COLO668 (cell line): ENCODE results near the gene MAP2K5.
A peak's percentile ranks its signal among the peaks of the same experiment; 100 is the strongest.

Experiments used
- DNase-seq: peaks from one replicate; lab custom pipeline; 2025; ENCODE audit not compliant: unreplicated experiment; lab: John Stamatoyannopoulos, UW

Gene MAP2K5

DNA sequence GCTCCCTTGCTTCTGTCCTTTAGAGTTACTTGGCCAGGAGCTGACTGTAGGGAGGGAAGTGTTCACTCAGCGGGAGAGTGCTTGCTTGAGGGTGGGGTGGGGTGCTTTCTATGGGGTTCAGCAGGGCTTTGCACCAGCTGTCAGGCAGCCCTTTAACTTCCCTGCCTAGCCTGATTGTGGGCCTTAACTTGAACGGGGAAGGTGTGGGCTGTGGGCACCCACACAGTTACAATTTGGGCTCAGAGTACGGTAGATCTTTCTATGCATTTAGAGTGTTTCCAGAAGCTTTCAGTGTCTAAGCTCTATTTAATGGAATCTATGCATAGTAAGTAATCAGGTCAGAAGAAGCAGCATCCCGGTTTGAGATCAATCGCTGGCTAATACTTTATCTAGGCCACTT, 234.6 kb downstream of the MAP2K5 start:
- DNase-seq: no peak

GRCh38 chr15:67777773-67778172, 235.3 kb downstream of the MAP2K5 start:
- DNase-seq: no peak

- DNase-seq: no peak
These were observed 236.6 kb downstream of the MAP2K5 start for GRCh38 chr15:67778968-67779548.

GRCh38 chr15:67779549-67780111, 237.1 kb downstream of the MAP2K5 start:
- DNase-seq: no peak

GRCh38 chr15:67781061-67781460, 238.6 kb downstream of the MAP2K5 start:
- no peak for DNase-seq

DNA sequence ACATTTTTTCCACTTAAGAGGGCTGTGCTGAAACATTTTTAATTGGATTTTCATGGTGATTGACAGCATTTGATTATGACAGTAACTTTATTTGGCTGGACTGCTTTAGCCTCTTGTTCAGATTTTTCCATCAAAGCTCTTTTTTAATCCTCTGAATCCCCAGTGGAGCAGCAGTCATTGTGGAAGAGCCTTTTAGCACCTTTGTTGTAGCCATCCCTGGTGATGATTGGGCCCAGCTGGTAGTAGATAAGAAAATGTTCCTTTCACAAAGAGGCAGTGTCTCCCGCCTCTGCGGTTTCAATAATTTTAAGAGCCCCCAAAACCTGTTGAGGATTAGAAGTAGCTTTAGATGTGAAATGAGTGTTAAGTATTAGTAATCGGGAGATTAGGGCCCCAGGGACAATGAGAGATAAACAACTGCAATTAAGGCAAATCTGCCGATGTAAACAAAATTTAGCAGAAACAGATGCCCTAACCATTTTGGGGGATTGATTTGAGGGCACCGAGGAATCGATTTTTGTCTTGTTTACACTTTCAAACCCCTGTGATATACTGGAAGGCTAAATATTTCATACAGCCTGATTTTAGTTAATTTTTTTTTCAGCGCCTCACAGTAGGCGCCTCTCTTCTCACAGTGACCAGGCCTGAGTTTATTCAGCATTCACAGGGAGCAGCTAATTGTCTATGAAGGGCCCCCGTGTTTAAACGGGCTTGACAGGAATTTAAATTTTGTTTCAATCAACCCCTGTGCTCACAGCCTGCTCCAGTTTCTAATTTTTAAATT, 239.6 kb downstream of the MAP2K5 start:
- no peak for DNase-seq

GRCh38 chr15:67782691-67782991, 240.1 kb downstream of the MAP2K5 start:
- DNase-seq: peak; percentile 25

- no peak for DNase-seq
These were observed 240.8 kb downstream of the MAP2K5 start for GRCh38 chr15:67783303-67783702.

DNA sequence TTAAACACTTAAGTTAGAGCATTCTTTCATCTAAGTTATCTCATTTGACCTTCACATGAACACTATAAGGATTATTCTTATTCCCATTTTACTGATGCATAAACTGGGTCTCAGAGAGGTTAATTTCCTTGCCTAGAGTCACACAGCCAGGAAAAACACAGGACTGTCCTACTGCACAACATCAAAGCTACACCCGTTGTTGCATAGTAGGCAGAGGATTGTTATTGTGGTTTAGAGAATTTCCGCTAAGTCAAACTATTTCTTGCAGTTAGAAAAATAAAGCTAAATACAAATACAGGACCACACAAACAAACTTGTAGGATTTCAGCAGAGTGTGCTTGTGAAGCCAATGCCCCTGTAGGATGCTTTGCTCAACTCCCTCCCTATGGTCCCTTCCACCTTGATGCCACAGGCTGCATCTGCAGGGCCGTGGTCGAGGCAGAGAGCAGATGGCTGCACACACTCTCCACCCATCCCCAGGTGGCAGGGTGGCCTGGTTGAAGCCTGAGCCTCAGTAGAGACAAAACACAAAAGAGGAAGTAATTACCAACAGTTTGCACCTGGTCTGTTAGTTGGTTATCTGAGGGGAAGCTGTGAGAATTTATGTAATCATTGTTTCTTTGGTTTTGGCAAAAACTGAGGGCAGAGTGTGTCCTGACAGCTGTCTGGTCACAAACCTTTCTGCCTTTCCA, 241.7 kb downstream of the MAP2K5 start:
- DNase-seq: peak; percentile 66

GRCh38 chr15:67784856-67785430, 242.4 kb downstream of the MAP2K5 start:
- DNase-seq: no peak

- DNase-seq: peak; percentile 68
These were observed 242.9 kb downstream of the MAP2K5 start for GRCh38 chr15:67785431-67785830.

GRCh38 chr15:67786646-67787045, 244.1 kb downstream of the MAP2K5 start:
- DNase-seq: no peak

DNA sequence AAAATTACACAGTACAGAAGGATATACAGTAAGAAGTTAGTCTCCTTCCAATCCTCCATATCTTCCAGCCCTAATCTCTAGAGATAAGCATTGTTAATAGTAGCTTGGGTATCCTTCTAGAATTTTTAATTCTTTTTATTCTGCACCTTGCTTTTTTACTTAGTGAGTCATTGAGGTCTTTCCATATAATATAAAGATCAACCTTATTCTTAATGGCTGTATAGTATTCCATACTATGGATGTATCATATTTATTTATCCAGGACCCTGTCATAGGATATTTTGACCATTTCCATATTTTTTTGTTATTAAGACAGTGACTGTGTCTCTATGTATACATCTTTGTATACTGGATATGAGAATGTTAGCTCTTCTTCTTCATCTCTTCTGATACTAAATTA, 246.5 kb downstream of the MAP2K5 start:
- DNase-seq: no peak

DNA sequence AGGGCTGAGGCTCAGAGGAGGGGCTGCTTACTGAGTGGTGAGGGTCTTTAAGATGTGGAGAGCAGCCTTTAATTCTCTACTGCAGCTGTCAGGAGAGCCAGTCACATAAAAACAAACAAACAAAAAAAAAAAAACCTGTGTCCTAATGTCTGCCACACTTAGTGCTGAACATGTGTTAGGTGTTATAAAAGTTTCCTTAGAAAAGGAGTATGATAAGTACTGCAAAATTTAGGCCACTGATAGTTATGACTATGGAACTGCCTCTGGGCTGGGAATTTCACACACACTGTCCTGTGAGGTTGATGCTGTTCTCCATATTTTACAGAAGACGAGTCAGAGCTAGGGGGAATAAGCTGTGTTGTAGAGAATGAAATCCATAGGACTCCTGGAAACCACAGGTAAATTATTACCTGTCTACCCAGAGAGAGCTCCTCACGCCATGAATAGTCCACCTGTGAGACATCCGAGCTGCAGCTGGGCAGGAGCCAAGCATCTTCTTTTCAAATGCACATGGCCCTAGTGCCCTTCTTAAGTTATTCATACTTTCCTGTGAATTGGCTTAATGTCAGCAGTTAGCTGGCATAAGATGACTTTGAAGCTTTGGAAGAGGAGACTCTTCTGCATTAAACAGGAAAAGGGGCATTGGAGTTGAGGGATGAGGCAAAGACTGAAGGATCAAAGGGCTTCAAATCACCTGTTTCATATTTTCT, 248.3 kb downstream of the MAP2K5 start:
- DNase-seq: peak; percentile 52

- no peak for DNase-seq
These were observed 249.9 kb downstream of the MAP2K5 start for GRCh38 chr15:67792250-67792942.

DNA sequence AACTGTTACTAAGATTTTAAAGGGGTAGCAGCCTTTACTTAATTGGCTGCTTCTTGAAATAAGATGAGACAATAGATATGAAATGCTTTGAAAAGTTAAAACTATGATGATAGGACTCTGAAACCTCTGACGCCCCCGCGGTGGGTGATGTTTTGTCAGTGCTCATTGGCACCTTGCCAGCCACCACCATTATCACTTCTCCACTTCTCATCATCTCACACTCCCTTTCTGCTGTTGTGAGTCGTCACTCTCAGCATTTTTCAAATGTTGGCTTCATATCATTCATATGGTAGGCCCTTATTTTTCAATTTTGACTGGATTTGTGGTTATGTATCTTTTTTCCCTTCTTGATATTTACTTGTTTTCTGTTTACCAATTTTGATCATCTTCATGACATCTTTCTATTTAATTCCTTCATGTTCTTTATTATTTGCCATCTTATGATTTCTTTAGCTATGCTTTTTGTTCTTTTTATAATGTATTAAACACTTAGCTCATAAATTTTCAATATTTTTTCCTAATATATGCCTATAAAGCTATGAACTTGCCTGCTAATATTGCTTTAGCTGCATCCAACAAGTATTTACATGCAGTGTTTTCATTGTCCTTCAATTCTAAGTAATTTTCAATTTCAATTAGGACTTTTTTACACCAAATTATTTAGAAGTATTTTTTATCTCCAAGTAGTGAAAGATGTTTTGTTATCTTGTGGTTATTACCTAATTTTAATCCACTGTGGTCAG, 252.5 kb downstream of the MAP2K5 start:
- no peak for DNase-seq

DNA sequence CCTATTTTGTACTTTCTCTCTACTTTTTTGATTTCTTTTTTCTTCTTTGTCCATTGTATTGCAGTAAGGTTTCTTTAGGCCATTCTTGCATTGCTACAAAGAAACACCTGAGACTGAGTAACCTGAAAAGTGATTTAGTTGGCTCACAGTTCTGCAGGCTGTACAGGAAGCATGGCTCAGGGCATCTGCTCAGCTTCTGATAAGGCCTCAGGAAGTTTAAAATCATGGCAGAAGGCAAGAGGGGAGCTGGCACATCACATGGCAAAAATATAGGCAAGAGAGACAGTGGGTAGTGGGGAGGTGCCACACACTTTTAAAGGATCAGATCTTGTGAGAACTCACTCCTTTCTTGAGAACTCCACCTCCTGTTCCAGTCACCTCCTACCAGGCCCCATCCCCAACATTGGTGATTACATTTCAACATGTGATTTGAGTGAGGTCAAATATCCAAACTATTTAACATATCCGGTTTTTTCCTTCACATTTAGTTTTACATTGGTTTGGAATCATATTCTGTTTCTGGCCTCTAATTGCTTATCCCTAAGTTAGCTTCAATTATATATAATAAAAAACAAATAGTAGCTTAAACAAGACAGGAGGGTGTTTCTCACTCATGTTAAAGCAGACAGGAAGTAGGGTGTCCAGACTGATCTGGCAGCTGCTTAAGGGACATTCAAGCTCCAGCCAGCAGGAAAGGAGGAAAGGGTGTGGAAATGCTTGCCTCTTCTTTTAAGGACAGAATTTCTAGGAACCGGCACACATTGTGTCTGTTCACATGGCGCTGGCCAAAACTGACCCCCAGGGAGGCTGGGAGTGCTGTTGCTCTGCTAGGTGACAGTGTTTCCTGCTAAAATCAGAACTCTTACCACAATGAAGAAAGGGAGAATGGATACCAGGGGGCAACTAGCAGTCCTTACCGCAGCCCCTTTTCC, 254.0 kb downstream of the MAP2K5 start:
- DNase-seq: no peak

GRCh38 chr15:67799801-67800205, 257.3 kb downstream of the MAP2K5 start:
- DNase-seq: no peak

GRCh38 chr15:67801142-67801541, 258.6 kb downstream of the MAP2K5 start:
- no peak for DNase-seq
